ENCODE measurements around the gene SLC22A12.

Gene SLC22A12

GRCh38 chr11:64563966-64564365, 27.1 kb upstream of the SLC22A12 start:
- DNase-seq = no peak

- DNase-seq = no peak
These were observed 26.6 kb upstream of the SLC22A12 start for GRCh38 chr11:64564419-64564818.

GRCh38 chr11:64564947-64565889, 25.8 kb upstream of the SLC22A12 start:
- no peak for DNase-seq

- peak; percentile 33 for DNase-seq
These were observed 24.7 kb upstream of the SLC22A12 start for GRCh38 chr11:64566042-64566914.

GRCh38 chr11:64566915-64567891, 23.8 kb upstream of the SLC22A12 start:
- DNase-seq = no peak

- no peak for DNase-seq
These were observed 22.9 kb upstream of the SLC22A12 start for GRCh38 chr11:64568041-64568571.

- DNase-seq = no peak
These were observed 22.4 kb upstream of the SLC22A12 start for GRCh38 chr11:64568584-64569140.

- DNase-seq = no peak
These were observed 21.6 kb upstream of the SLC22A12 start for GRCh38 chr11:64569300-64569970.

GRCh38 chr11:64570341-64570740, 20.7 kb upstream of the SLC22A12 start:
- DNase-seq = no peak

- no peak for DNase-seq
These were observed 20.0 kb upstream of the SLC22A12 start for GRCh38 chr11:64571050-64571409.

- no peak for DNase-seq
These were observed 19.5 kb upstream of the SLC22A12 start for GRCh38 chr11:64571410-64572091.

- no peak for DNase-seq
These were observed 18.9 kb upstream of the SLC22A12 start for GRCh38 chr11:64572143-64572542.

- no peak for DNase-seq
These were observed 13.8 kb upstream of the SLC22A12 start for GRCh38 chr11:64577202-64577601.

- DNase-seq = no peak
These were observed 10.6 kb upstream of the SLC22A12 start for GRCh38 chr11:64580412-64580811.

GRCh38 chr11:64581057-64581523, 9.9 kb upstream of the SLC22A12 start:
- no peak for DNase-seq

GRCh38 chr11:64582885-64583284, 8.1 kb upstream of the SLC22A12 start:
- DNase-seq = no peak

GRCh38 chr11:64583296-64584262, 7.4 kb upstream of the SLC22A12 start:
- no peak for DNase-seq

GRCh38 chr11:64585150-64585549, 5.9 kb upstream of the SLC22A12 start:
- DNase-seq = no peak

- no peak for DNase-seq
These were observed 4.7 kb upstream of the SLC22A12 start for GRCh38 chr11:64586366-64586765.
